A375 (cell line): ENCODE measurements around the gene PAFAH1B1. TPM values are rescaled to one million over a fixed set of nuclear protein-coding genes. Genes with fewer than 3 reads are reported as not detected.

Experiments used
- small RNA-seq: library from RNA; depleted of rRNA; stranded (forward); fragments of <200 nt; gene quantifications from one replicate; pipeline ENCODE3, GENCODE V24; 2014
- total RNA-seq: library from RNA; depleted of rRNA; stranded (reverse); fragments of >200 nt; shearing (Covaris generic); gene quantifications from 2 replicates; pipeline ENCODE4 v1.2.3, GENCODE V29; 2014; rRNA removed

PAFAH1B1 gene
- total RNA-seq, result 102 and 109 TPM in 2 replicates

DNA sequence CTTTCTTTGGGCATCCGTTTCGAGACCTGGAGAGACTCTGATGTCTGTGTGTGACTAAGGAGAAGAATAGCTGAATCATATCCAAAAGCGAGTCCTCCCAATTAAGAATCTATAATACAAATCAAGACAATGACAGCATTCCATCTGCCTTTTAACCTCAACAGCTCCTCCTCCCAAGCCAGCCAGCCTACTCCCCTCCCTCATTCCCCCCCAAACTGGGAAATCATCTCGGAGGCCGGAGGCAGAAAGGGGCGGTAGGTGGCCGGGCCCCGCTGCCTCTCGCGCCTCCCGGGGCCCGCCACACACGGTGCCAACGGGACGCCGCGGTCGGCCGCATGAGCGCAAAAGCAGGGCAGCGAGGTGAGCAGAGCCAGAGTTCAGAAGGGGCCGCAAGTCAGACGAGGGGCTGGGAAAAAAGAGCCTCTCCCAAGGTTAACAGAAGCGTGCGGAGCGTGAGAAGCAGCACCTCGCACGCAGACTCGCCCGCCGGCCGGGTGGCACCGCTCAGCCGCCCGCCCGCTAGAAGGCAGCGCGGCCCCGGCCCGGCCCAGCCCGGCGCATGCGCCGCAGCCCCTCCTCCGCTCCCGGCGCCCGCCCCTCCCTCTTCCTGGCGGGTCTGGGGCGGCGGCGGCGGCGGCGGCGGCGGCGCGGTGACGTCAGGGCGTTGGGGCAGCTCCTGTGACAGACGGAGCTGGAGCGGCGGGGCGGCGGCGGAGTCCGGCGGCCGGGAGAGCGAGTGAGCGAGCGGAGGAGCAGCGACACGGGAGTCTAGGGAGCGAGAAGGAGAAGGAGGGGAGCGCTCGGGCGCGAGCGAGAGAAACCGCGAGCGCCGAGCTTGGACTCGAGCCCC lies at the start of gene PAFAH1B1:
TSS of gene PAFAH1B1 (plus strand) at position 684 of the 850 bp plus-strand sequence. CDS start 44,635 bp downstream, outside the sequence.

DNA sequence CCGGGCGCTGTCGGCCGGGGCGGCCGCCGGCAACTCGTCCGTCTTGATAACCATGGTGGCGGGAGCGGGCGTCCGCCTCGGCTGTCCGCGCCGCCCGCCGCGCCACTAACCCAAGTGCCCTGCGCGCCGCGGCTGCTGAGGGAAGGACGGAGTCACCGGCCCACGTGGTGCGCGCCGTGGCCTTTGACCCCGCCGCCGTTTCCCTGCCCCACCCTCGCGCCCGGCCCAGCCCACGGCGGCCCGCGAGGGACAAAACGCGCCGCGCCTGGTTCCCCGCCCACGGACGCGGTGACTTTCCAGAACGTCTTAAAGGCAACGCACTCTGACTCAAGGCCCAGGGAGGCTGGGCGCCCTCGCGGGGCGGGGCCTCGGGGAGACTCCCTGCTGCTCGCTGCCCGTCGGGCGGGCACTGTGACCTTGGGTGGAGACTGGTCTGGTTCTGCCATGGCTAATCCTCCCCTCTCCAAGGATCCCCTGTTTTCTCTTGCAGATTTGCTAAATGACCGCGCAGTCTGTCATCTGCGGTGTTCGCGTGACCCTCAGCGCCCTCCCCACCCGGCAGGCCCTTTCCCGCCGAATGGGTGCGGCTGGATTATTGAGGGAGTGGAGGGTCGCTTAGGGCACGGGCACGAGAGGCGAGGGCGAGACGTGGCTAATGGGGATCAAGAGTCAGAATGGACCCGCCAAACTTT lies 118.3 kb downstream of the PAFAH1B1 start, which contains the start of gene CLUH:
TSS of gene CLUH (minus strand) at position 157 of the 692 bp plus-strand sequence. CDS start at position 54, 103 bp downstream.

Small RNA genes lying within 50 kb of the gene (small RNA-seq; reads per million reads assigned to genes)
- gene MIR6776, result not detected
- gene RN7SL608P, result not detected

Other genes with a start within 250 kb of the PAFAH1B1 start
- gene MNT, start 192.6 kb upstream of the PAFAH1B1 start, total RNA-seq, result 21.7 and 27.1 TPM in 2 replicates
- 17.3 and 19.5 TPM in 2 replicates for gene METTL16, start 81.8 kb upstream of the PAFAH1B1 start, total RNA-seq
- 86.2 and 92.2 TPM in 2 replicates for gene CLUH, start 118.1 kb downstream of the PAFAH1B1 start, total RNA-seq
- not detected in 2 replicates for gene CCDC92B, start 156.0 kb downstream of the PAFAH1B1 start, total RNA-seq
- 14.2 and 21.9 TPM in 2 replicates for gene RAP1GAP2, start 202.8 kb downstream of the PAFAH1B1 start, total RNA-seq